Measurements from ENCODE around the gene EME2.

GRCh38 chr16:1743376-1744337, 29.0 kb upstream of the EME2 start:
- TF ChIP-seq CTCF (IDR thresholded peaks at IDR 0.05; ENCODE audit: low read depth, low read length) (no peak), MYC (IDR thresholded peaks at IDR 0.05; ENCODE audit: low read depth, low read length) (no peak), POLR2A (IDR thresholded peaks at IDR 0.05; ENCODE audit: extremely low read depth, insufficient read length) (no peak), MAX (IDR thresholded peaks at IDR 0.05; ENCODE audit: low read depth, low read length) (no peak)

Measured in NB4 (cell line).